Measurements from ENCODE around the gene ZC2HC1B. TPM values are rescaled to one million over a fixed set of nuclear protein-coding genes. Genes with fewer than 3 reads are reported as not detected.
A peak's percentile ranks its signal among the peaks of the same experiment; 100 is the strongest.

ZC2HC1B gene
- total and polyA plus RNA-seq, 11 donors, result 0.25 TPM; not detected in 10

DNA sequence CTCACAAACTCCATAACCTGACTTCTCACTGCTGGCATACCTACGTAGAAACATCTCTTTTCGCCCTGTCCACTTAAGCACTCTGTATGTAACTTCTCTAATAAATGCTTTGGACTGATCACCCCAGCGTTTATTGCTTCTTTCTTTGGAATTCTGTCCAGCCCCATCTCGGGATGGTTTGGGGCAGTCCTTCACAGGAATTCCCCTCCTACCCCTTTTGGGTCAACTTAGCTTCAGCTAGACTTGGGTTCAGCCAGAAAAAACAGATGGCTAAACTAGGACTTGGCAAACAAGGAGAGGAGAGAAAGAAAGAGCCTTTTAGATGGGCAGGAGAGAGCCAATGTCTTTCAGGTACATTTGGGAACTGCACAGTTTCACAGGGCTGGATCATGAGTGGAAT is 25.1 kb upstream of the ZC2HC1B start:
- TF ChIP-seq POLR2A (IDR thresholded peaks at IDR 0.05) (no peak), CTCF (IDR thresholded peaks at IDR 0.05) (no peak)
- Histone ChIP-seq H3K4me3 (no peak overlapping the region), H3K9me3 (no peaks in the 10 kb centered on the region), H3K27ac (no peak overlapping the region), H3K36me3 (no peaks in the 10 kb centered on the region), H3K27me3 (no peaks in the 10 kb centered on the region), H3K4me1 (peaks cover 0 to 13% (median 6%) of the 10 kb centered on the region in 12 donors)
- ATAC-seq (no peak), DNase-seq (no peak)
- 78 to 86% (median 80%) methylated on average over 4 of the region's 4 CpGs for WGBS, 4 donors
- intact Hi-C loops (cut with DNase I), result loop anchor here in 1 of 10 donors (5.0 kb wide), 1 partner anchor 173 kb away; no protein-coding TSS in a partner anchor

DNA sequence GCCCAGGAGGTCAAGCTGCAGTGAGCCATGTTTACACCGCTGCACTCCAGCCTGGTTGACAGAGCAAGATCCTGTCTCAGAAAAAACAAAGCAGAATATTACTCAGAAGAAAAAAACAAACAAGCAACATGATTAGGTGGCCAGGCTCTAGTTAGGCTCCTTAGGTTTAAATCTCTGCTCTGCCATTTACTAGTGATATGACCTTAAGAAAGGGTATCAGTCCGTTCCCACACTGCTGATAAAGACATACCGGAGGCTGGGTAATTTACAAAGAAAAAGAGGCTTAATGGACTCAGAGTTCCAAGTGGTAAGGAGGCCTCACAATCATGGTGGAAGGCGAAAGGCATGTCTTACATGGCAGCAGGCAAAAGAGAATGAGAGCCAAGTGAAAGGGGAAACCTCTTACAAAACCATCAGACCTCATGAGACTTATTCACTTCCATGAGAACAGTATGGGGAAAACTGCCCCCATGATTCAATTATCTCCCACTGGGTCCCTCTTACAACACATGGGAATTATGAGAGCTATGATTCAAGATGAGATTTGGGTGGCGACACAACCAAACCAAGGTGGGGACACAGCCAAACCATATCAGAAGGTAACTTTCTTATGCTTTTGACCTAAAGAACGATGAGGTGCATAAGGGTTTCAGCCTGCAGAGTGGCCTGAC is 23.5 kb upstream of the ZC2HC1B start:
- 88 to 93% (median 90%) methylated on average over 6 of the region's 6 CpGs for WGBS, 4 donors
- H3K4me1 ChIP-seq, result peaks cover 0 to 18% (median 11%) of the 10 kb centered on the region in 12 donors
- H3K27me3 ChIP-seq, result no peaks in the 10 kb centered on the region
- H3K27ac ChIP-seq, result no peak overlapping the region
- ATAC-seq, result no peak
- no peak overlapping the region for H3K4me3 ChIP-seq
- TF ChIP-seq CTCF (IDR thresholded peaks at IDR 0.05) (no peak), POLR2A (IDR thresholded peaks at IDR 0.05) (no peak)
- H3K9me3 ChIP-seq, result no peaks in the 10 kb centered on the region
- DNase-seq, result no peak
- intact Hi-C loops (cut with DNase I), result loop anchor here (5.0 to 10.0 kb wide), 11 partner anchors 93 to 328 kb away; partner anchors contain the start of genes PHACTR2 (in 7 of the 10), FUCA2 (in 1 of the 10) and PLAGL1 (in 1 of the 10)
- peaks cover 0 to 15% (median 13%) of the 10 kb centered on the region in 9 donors for H3K36me3 ChIP-seq

DNA sequence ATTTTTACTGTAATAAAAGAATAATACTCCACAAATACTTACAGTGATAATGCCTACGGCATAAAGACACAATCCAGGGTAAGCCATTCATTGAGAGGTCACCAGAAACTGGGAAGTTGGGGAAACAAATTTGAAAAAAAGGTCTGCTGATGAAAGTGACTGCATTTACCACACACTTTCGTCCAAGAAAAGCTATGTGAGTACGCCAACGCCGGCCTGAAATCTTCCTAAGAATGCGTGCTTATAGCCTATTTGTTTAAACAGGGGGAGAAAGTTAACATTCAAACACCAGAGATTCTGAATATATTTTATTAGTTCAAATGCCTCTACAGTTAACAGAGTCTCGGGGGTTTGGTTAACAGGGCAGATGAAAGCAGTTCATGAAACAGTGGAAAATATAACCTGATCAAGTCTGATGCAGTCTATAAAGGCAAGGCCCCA is 21.8 kb upstream of the ZC2HC1B start:
- intact Hi-C loops (cut with DNase I), result loop anchor here (2.0 to 10.0 kb wide), 13 partner anchors 95 to 330 kb away; partner anchors contain the start of genes PHACTR2 (in 7 of the 10), FUCA2 (in 1 of the 10) and PLAGL1 (in 1 of the 10)
- 39 to 45% (median 41%) methylated on average over 7 of the region's 7 CpGs for WGBS, 4 donors
- no peaks in the 10 kb centered on the region for H3K9me3 ChIP-seq
- peak overlapping the region; percentile 80 to 96 (median 93) for H3K27ac ChIP-seq
- peak overlapping the region; percentile 55 to 94 (median 82) for H3K4me3 ChIP-seq
- TF ChIP-seq CTCF (IDR thresholded peaks at IDR 0.05), result no peak
- TF ChIP-seq POLR2A (IDR thresholded peaks at IDR 0.05), result no peak
- ATAC-seq, result peak in 2 of 4 donors; percentile 39 to 56
- peaks cover 0 to 18% (median 11%) of the 10 kb centered on the region in 12 donors for H3K4me1 ChIP-seq
- DNase-seq, result no peak
- H3K27me3 ChIP-seq, result no peaks in the 10 kb centered on the region
- H3K36me3 ChIP-seq, result peaks cover 0 to 32% (median 31%) of the 10 kb centered on the region in 9 donors
